Measurements from ENCODE around the gene PSMB3. TPM values are rescaled to one million over a fixed set of nuclear protein-coding genes. Genes with fewer than 3 reads are reported as not detected.

PSMB3 gene
- total and polyA plus RNA-seq, 2 donors (not counting 1 experiment from before 2014, with no cell fraction given), result 210 to 299 TPM

GRCh38 chr17:38710985-38711384 is 41.6 kb upstream of the PSMB3 start:
- Histone ChIP-seq H3K27me3 (ENCODE audit: control insufficient read depth, insufficient read depth, low read length) (no peaks in the 10 kb centered on the region), H3K36me3 (ENCODE audit: control insufficient read depth, insufficient read depth, low read length) (peaks cover 10% of the 10 kb centered on the region), H3K27ac (ENCODE audit: insufficient read depth, low read length) (no peak overlapping the region), H4K20me1 (ENCODE audit: control insufficient read depth, extremely low read depth, insufficient read depth, low read length) (no peaks in the 10 kb centered on the region), H3K9ac (ENCODE audit: insufficient read depth, low read length) (no peak overlapping the region), H3K9me3 (ENCODE audit: control insufficient read depth, insufficient read depth, low read depth, low read length) (no peaks in the 10 kb centered on the region), H2AFZ (ENCODE audit: low read length) (no peak overlapping the region), H3K4me1 (ENCODE audit: control insufficient read depth, extremely low read depth, insufficient read depth, low read length) (peaks cover 3% of the 10 kb centered on the region), H3K4me3 (replicated peaks in 1 of 4; ENCODE audit: control extremely low read depth in 1 of 4, insufficient read depth in 1 of 4, low read depth in 3 of 4, low read length in 4 of 4) (no peak overlapping the region), H3K79me2 (ENCODE audit: control insufficient read depth, insufficient read depth, low read length) (peaks cover 2% of the 10 kb centered on the region), H3K4me2 (ENCODE audit: extremely low read depth, insufficient read depth, low read length) (no peak overlapping the region)
- TF ChIP-seq, protein P1, sequence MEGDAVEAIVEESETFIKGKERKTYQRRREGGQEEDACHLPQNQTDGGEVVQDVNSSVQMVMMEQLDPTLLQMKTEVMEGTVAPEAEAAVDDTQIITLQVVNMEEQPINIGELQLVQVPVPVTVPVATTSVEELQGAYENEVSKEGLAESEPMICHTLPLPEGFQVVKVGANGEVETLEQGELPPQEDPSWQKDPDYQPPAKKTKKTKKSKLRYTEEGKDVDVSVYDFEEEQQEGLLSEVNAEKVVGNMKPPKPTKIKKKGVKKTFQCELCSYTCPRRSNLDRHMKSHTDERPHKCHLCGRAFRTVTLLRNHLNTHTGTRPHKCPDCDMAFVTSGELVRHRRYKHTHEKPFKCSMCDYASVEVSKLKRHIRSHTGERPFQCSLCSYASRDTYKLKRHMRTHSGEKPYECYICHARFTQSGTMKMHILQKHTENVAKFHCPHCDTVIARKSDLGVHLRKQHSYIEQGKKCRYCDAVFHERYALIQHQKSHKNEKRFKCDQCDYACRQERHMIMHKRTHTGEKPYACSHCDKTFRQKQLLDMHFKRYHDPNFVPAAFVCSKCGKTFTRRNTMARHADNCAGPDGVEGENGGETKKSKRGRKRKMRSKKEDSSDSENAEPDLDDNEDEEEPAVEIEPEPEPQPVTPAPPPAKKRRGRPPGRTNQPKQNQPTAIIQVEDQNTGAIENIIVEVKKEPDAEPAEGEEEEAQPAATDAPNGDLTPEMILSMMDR (conservative IDR thresholded peaks at IDR 0.05 in 1 of 2, IDR thresholded peaks at IDR 0.05 in 1 of 2; ENCODE audit: low read depth in 1 of 2, low read length in 2 of 2), result no peak
- no peak for TF ChIP-seq EZH2 (IDR thresholded peaks at IDR 0.05; ENCODE audit: low read length, missing control alignments)
- no peak for DNase-seq (ENCODE audit: low read depth in 2 of 2)

DNA sequence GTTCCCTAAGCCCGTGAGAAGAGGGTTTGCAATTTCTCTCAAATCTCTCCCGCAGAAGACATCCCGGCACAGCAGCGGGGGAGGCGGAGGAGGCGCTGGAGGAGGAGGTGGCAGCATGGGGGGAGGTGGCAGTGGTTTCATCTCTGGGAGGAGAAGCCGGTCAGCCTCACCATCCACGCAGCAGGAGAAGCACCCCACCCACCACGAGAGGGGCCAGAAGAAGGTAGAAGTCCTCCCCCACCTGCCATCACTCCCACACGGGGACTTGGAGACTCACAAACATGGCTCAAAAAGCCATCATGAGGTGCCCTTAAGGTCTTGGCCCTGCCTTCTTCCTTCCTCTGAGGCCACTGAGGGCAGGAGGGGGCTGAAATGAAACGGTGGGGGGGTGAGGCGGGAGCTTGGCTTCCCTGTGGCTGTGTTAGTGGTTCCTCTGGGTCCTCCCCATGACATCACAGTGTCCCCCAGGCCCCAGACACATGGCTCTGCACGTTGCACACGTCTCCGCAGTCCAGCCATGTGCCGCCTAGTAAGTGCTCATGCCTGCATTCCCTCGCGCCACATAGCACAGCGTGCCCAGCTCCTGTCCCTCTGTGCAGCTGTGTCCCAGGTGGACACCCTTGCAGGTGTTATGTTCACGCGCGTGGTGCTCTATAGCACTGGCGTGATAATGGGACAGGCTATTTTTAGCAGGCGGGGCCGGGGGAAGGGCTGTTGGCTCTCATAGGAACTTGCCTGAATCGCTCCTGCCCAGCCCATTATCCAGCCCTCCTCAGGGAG is 40.6 kb upstream of the PSMB3 start:
- H3K4me1 ChIP-seq (ENCODE audit: control insufficient read depth, extremely low read depth, insufficient read depth, low read length), result no peaks in the 10 kb centered on the region
- no peak overlapping the region for H3K4me3 ChIP-seq (replicated peaks in 1 of 4; ENCODE audit: control extremely low read depth in 1 of 4, insufficient read depth in 1 of 4, low read depth in 3 of 4, low read length in 4 of 4)
- peaks cover 10% of the 10 kb centered on the region for H3K36me3 ChIP-seq (ENCODE audit: control insufficient read depth, insufficient read depth, low read length)
- H3K9ac ChIP-seq (ENCODE audit: insufficient read depth, low read length), result no peak overlapping the region
- no peaks in the 10 kb centered on the region for H3K79me2 ChIP-seq (ENCODE audit: control insufficient read depth, insufficient read depth, low read length)
- H2AFZ ChIP-seq (ENCODE audit: low read length), result no peak overlapping the region
- H3K27ac ChIP-seq (ENCODE audit: insufficient read depth, low read length), result no peak overlapping the region
- no peaks in the 10 kb centered on the region for H3K9me3 ChIP-seq (ENCODE audit: control insufficient read depth, insufficient read depth, low read depth, low read length)
- H4K20me1 ChIP-seq (ENCODE audit: control insufficient read depth, extremely low read depth, insufficient read depth, low read length), result no peaks in the 10 kb centered on the region
- no peaks in the 10 kb centered on the region for H3K27me3 ChIP-seq (ENCODE audit: control insufficient read depth, insufficient read depth, low read length)
- DNase-seq (ENCODE audit: low read depth in 2 of 2), result no peak
- H3K4me2 ChIP-seq (ENCODE audit: extremely low read depth, insufficient read depth, low read length), result no peak overlapping the region
- TF ChIP-seq, protein P1 (conservative IDR thresholded peaks at IDR 0.05 in 1 of 2, IDR thresholded peaks at IDR 0.05 in 1 of 2; ENCODE audit: low read depth in 1 of 2, low read length in 2 of 2), result no peak
- no peak for TF ChIP-seq EZH2 (IDR thresholded peaks at IDR 0.05; ENCODE audit: low read length, missing control alignments)

- Histone ChIP-seq H3K4me2 (ENCODE audit: extremely low read depth, insufficient read depth, low read length) (no peak overlapping the region), H3K4me3 (replicated peaks in 1 of 4; ENCODE audit: control extremely low read depth in 1 of 4, insufficient read depth in 1 of 4, low read depth in 3 of 4, low read length in 4 of 4) (no peak overlapping the region), H3K9ac (ENCODE audit: insufficient read depth, low read length) (no peak overlapping the region), H3K9me3 (ENCODE audit: control insufficient read depth, insufficient read depth, low read depth, low read length) (no peaks in the 10 kb centered on the region), H4K20me1 (ENCODE audit: control insufficient read depth, extremely low read depth, insufficient read depth, low read length) (no peaks in the 10 kb centered on the region), H3K4me1 (ENCODE audit: control insufficient read depth, extremely low read depth, insufficient read depth, low read length) (no peaks in the 10 kb centered on the region), H3K27ac (ENCODE audit: insufficient read depth, low read length) (no peak overlapping the region), H3K79me2 (ENCODE audit: control insufficient read depth, insufficient read depth, low read length) (no peaks in the 10 kb centered on the region), H3K27me3 (ENCODE audit: control insufficient read depth, insufficient read depth, low read length) (no peaks in the 10 kb centered on the region), H2AFZ (ENCODE audit: low read length) (no peak overlapping the region), H3K36me3 (ENCODE audit: control insufficient read depth, insufficient read depth, low read length) (peaks cover 10% of the 10 kb centered on the region)
- TF ChIP-seq, protein P1 (conservative IDR thresholded peaks at IDR 0.05 in 1 of 2, IDR thresholded peaks at IDR 0.05 in 1 of 2; ENCODE audit: low read depth in 1 of 2, low read length in 2 of 2), result no peak
- TF ChIP-seq EZH2 (IDR thresholded peaks at IDR 0.05; ENCODE audit: low read length, missing control alignments), result no peak
- no peak for DNase-seq (ENCODE audit: low read depth in 2 of 2)
These were observed 39.9 kb upstream of the PSMB3 start for GRCh38 chr17:38712593-38712992.

Measured in fibroblast of lung (primary cell).